Fibroblast of villous mesenchyme (primary cell): ENCODE results near the gene SYCE1. TPM values are rescaled to one million over a fixed set of nuclear protein-coding genes. Genes with fewer than 3 reads are reported as not detected.
"Not testable (repeated sequence)": the region's sequence is repeated elsewhere in the genome, so short reads cannot be mapped to it uniquely, and the experiment has no call there.

Experiments
- DNase-seq: peaks from one replicate; pipeline ENCODE4 v3.0.0-alpha.2; 2010; ENCODE audit warnings: low read depth
- H3K4me3 ChIP-seq: 2 replicates; pipeline ENCODE4 v1.5.1; 2011; ENCODE audit warnings: low read depth, mild to moderate bottlenecking, low read length
- CTCF ChIP-seq: IDR thresholded peaks from 2 replicates; pipeline ENCODE4 v1.5.1; 2012; ENCODE audit warnings: low read depth, mild to moderate bottlenecking, low read length; ENCODE audit not compliant: insufficient read depth
- total RNA-seq: library from RNA; depleted of rRNA; stranded (reverse); fragments of >200 nt; gene quantifications from 2 replicates; pipeline ENCODE4 v1.2.3, GENCODE V29; 2012

SYCE1 gene
- total RNA-seq, 1 donor = 1.3 TPM

DNA sequence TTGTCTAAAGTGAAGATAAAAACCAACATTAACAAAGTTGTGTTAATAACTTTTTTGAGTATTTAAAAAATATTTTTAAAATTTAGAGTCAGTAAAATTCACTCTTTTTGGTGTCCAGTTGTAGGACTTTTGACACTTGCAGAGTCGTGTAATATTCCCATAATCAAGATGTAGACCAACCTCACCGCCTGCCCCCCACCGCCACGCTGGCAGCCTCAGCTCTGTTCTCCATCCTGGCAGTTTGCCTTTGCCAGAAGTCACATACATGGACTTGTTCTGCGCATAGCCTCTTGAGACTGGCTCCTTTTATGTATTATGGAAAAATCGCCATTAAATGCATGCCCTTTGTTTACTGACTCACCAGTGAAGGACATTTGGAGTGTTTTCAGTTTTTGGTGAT, 27.3 kb upstream of the SYCE1 start:
- H3K4me3 ChIP-seq = no peak overlapping the region
- no peak for DNase-seq
- TF ChIP-seq CTCF = no peak

GRCh38 chr10:133590970-133591359, 25.6 kb upstream of the SYCE1 start:
- no peak overlapping the region for H3K4me3 ChIP-seq
- no peak for TF ChIP-seq CTCF
- DNase-seq = no peak

- no peak for TF ChIP-seq CTCF
These were observed 25.0 kb upstream of the SYCE1 start for GRCh38 chr10:133590226-133590969.

DNA sequence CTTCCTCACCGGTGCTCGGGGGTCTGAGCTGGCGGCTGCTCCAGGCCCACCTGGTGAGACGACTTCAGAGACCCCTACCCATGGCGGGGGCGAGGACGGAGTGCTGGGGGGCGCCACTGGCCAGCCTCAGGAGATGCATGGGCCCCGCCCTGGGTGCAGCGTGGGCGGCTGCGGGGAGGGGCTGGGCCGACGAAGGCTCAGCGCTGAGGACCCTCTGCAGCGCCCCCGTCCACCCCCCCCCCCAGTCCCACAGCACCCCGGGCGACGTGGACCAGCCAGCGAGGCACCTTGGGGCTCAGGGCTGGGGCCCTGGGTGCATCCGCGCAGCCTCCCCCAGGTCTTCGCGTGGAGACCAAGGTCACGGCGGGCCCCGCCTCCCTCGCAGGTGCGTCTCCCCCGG, 11.7 kb upstream of the SYCE1 start:
- not testable (repeated sequence) for H3K4me3 ChIP-seq, DNase-seq

More at GRCh38 chr10:133590226-133590969, 25.0 kb upstream of the SYCE1 start:
- no peak for DNase-seq
- no peak overlapping the region for H3K4me3 ChIP-seq

DNA sequence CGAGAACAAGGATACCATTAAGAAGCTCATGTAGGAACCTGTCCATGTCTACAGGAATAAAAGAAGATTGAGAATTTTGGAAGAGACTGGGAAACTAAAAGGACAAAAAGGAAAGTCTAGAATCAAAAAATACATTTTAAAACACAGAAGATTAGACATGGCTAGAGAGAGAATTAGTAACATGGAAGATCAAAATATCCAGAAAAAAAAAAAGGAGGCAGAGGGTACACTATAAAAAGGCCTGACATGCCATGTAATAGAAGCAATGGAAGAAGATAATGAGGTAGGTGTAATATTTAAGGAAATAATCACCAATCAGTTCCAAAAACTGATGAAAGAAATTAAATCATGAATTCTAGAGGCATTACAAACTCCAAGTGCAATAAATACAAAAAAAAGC, 8.1 kb upstream of the SYCE1 start:
- DNase-seq, H3K4me3 ChIP-seq: not testable (repeated sequence)

DNA sequence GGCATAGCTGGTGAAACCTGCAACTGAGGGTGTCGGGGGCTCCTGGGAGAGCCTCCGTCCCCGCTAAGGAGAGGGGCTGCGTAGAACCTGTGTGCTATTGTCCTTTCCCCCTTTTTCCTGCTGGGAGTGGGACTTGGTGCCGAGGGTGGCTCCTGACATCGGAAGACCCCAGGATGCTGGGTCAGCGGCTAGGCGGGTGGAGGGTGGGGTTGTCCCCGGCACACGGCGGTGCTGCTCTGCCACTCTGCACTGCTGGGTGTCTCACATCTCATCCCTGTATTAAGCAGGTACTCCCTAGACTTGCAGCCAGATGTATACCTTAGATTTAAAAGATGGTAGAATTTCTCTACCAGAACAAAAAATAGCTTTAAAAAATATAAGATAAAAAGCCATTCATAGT, 6.7 kb upstream of the SYCE1 start:
- H3K4me3 ChIP-seq, DNase-seq: not testable (repeated sequence)

GRCh38 chr10:133569801-133570200, 4.4 kb upstream of the SYCE1 start:
- not testable (repeated sequence) for DNase-seq, H3K4me3 ChIP-seq

DNA sequence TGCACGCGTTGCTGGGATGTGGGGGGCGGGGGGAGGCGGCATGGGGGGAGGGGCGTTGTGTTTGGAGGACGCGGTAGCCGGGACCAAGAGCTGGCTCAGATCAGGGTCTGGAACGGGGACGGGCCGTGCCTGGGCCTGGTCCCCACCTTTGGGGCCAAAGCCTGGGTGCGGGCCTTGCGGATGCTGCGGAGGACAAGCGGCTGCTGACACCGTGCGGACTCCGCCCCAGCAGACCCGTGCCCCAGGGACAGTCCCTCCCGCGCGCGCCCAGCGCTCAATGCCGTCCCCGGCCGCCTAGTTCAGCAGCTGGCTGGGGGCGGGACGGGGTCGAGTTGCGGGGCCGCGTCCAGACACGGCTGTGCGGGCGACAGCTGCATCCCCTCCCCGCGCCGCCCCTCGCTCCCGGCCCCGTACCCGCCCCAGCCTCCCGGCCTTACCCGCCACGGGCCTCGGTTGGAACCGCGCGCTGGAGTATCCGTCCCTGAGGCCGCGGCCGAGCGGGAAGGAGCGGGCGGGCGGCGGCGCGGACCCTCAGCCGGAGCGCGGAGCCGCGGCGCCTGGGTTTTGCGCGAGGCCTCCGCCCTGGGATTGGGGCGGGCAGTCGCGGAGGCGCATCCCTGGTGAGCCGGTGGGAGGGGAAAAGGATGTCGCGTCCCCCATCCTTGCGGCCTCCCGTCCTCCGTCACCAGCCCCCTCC, 3.6 kb upstream of the SYCE1 start:
- not testable (repeated sequence) for DNase-seq, H3K4me3 ChIP-seq

- no peak overlapping the region for H3K4me3 ChIP-seq
- TF ChIP-seq CTCF = no peak
- no peak for DNase-seq
These were observed 2.9 kb upstream of the SYCE1 start for GRCh38 chr10:133568287-133568614.
